Activated CD4-positive, CD25-positive, alpha-beta regulatory T cell (primary cell): ENCODE data around the gene MYO10.

Source experiments
- DNase-seq, 4 experiments: peaks; one replicate each; lab custom pipeline; 2025; lab: John Stamatoyannopoulos, UW

MYO10 gene

GRCh38 chr5:16617274-16617968, 318.7 kb downstream of the MYO10 start:
- peak; percentile 7 to 15 (median 10) for DNase-seq

DNA sequence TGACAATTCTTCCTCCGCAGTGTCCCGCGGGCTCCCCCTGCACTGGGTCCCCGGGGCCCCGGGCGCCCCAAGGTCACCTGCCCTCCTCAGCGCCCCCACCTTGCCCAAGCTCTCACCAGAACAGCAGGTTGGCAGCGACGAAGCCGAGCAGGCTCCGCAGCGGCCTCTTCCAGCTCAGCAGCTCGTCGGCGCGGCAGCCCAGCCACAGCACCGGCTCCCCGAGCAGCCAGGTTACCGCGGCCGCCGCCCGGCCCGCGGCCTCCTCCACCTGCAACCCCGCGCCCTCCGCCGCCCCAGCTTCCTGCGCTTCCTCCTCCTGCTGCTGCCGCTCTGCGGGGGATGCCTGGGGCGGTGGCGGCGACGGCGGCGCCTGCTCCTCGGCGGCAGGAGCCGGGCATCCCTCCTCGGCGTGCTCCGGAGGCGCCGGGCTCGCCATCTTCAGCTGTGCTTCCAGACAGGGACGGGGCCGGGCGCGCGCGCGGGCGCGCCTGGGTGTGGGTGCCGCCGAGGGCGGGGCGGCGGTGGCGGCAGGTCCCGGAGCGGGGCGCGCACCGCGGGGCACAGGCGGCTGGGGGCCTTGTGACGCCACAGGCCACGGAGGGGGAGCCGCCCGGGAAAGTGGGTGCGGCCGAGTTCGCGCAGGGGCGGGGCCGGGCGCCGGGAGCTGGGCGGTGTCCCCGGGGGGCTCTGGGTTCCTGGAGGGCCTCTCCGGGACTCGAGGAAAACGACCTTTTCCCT, 319.4 kb downstream of the MYO10 start, which contains the start of gene RETREG1:
Gene RETREG1 (minus strand): TSS at position 462 of the 738 bp plus-strand sequence. CDS start 26 bp downstream, at position 436.
- peak; percentile 47 to 76 (median 64) for DNase-seq

- no peak for DNase-seq
Observed at GRCh38 chr5:16615741-16616535, 320.1 kb downstream of the MYO10 start.

DNA sequence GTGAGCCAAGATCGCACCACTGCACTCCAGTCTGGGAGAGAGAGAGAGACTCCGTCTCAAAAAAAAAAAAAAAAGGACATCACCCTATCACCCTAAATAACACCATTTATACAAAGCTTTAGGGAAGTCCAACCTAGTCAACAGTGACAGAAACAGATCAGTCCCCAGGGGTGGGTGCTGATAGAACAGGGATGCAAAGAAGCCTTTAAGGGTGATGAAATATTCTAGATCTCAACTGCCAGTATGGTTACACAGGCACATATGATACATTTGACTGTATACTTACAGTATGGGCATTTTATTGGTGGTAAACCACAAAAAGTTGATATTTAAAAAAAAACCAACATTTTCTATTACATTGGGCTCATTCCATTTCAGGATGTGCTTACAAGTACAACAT, 324.1 kb downstream of the MYO10 start:
- DNase-seq = no peak
